ENCODE results near the gene HIGD1B. TPM values are rescaled to one million over a fixed set of nuclear protein-coding genes. Genes with fewer than 3 reads are reported as not detected.

Gene HIGD1B
- total and polyA plus RNA-seq, 2 of the 4 experiments (the other 2 are of a cell fraction), result not detected

DNA sequence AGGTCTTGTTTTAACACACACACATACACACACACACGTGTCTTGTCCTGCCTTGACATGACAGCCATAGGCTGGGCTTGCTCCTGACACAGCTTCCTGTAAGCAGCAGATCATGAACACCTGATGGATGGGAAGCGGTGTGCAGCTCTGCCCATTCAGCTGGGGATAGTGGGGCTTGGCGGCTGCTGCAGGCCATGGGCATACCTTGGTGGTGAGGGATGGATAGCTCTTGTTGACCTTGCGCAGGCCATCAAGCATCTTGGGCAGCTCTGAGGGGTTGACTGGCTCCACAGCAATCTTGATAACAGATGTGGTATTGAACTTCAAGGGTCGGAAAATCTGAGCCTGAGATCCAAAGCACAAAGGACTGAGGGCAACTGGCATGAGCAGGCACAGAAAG, 12.0 kb downstream of the HIGD1B start:
- no peak overlapping the region for H3K27ac ChIP-seq (ENCODE audit: insufficient read depth, low read length)
- no peak overlapping the region for H2BK15ac ChIP-seq (ENCODE audit: low read depth, low read length)
- H2BK5ac ChIP-seq (ENCODE audit: low read depth, low read length, poor library complexity, severe bottlenecking), result no peak overlapping the region
- no peak overlapping the region for H2AK9ac ChIP-seq (replicated peaks; ENCODE audit: low read depth, low read length, poor library complexity)
- H3K79me1 ChIP-seq (ENCODE audit: low read depth in 1 of 2, low read length in 2 of 2), result peaks cover 5% of the 10 kb centered on the region in 2 experiments; a peak in 2 of 4 replicates
- no TSS peak for BruUV-seq (replicated peaks)
- dilution Hi-C loops (cut with HindIII; ENCODE audit: low sequenced_read_pairs, unreplicated experiment), result no loop called here
- H2AFZ ChIP-seq (replicated peaks; ENCODE audit: low read length, poor library complexity), result no peak overlapping the region
- TF ChIP-seq SMC3 (IDR thresholded peaks at IDR 0.05; ENCODE audit: low read depth, low read length) (no peak), MAZ (IDR thresholded peaks at IDR 0.05; ENCODE audit: borderline replicate concordance, low read depth, low read length) (no peak), CEBPB (IDR thresholded peaks at IDR 0.05; ENCODE audit: low read depth, low read length) (no peak), NFE2L2 (IDR thresholded peaks at IDR 0.05; ENCODE audit: low read depth, low read length) (no peak), POLR2A (IDR thresholded peaks at IDR 0.05; ENCODE audit: low read depth, low read length) (no peak), MXI1 (IDR thresholded peaks at IDR 0.05; ENCODE audit: borderline replicate concordance, low read depth, low read length) (no peak), RFX5 (IDR thresholded peaks at IDR 0.05; ENCODE audit: low read depth, low read length) (no peak), RAD21 (IDR thresholded peaks at IDR 0.05; ENCODE audit: low read length) (no peak), MAFK (IDR thresholded peaks at IDR 0.05; ENCODE audit: low read depth, low read length) (no peak), BHLHE40 (IDR thresholded peaks at IDR 0.05; ENCODE audit: low read depth, low read length) (no peak)
- TF ChIP-seq, protein P1, sequence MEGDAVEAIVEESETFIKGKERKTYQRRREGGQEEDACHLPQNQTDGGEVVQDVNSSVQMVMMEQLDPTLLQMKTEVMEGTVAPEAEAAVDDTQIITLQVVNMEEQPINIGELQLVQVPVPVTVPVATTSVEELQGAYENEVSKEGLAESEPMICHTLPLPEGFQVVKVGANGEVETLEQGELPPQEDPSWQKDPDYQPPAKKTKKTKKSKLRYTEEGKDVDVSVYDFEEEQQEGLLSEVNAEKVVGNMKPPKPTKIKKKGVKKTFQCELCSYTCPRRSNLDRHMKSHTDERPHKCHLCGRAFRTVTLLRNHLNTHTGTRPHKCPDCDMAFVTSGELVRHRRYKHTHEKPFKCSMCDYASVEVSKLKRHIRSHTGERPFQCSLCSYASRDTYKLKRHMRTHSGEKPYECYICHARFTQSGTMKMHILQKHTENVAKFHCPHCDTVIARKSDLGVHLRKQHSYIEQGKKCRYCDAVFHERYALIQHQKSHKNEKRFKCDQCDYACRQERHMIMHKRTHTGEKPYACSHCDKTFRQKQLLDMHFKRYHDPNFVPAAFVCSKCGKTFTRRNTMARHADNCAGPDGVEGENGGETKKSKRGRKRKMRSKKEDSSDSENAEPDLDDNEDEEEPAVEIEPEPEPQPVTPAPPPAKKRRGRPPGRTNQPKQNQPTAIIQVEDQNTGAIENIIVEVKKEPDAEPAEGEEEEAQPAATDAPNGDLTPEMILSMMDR (conservative IDR thresholded peaks at IDR 0.05; ENCODE audit: low read depth, low read length), result no peak
- TF ChIP-seq, protein P2, sequence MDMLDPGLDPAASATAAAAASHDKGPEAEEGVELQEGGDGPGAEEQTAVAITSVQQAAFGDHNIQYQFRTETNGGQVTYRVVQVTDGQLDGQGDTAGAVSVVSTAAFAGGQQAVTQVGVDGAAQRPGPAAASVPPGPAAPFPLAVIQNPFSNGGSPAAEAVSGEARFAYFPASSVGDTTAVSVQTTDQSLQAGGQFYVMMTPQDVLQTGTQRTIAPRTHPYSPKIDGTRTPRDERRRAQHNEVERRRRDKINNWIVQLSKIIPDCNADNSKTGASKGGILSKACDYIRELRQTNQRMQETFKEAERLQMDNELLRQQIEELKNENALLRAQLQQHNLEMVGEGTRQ (IDR thresholded peaks at IDR 0.05; ENCODE audit: low read depth, low read length), result no peak
- TF ChIP-seq, protein P3, sequence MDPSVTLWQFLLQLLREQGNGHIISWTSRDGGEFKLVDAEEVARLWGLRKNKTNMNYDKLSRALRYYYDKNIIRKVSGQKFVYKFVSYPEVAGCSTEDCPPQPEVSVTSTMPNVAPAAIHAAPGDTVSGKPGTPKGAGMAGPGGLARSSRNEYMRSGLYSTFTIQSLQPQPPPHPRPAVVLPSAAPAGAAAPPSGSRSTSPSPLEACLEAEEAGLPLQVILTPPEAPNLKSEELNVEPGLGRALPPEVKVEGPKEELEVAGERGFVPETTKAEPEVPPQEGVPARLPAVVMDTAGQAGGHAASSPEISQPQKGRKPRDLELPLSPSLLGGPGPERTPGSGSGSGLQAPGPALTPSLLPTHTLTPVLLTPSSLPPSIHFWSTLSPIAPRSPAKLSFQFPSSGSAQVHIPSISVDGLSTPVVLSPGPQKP (IDR thresholded peaks at IDR 0.05; ENCODE audit: borderline replicate concordance, low read depth, low read length), result no peak
- H4K8ac ChIP-seq (ENCODE audit: low read depth in 2 of 2, low read length in 2 of 2), result no peak overlapping the region
- no peak overlapping the region for H3K9ac ChIP-seq (ENCODE audit: low read depth, low read length)
- no peak overlapping the region for H3K18ac ChIP-seq (ENCODE audit: low read depth, low read length)
- ChIA-PET CTCF (interaction anchor here (1.2 to 1.6 kb wide), 2 partner anchors 15 to 80 kb away, joined by 3 to 5 read pairs; no protein-coding TSS in a partner anchor), POLR2A (ENCODE audit: unreplicated experiment) (no interaction called here)
- in situ Hi-C loops (cut with MboI; ENCODE audit: low sequenced_read_pairs), result loop anchor here (5.0 kb wide), 1 partner anchor 77 kb away; no protein-coding TSS in a partner anchor
- no peak overlapping the region for H3K4ac ChIP-seq (ENCODE audit: low read depth, low read length)
- intact Hi-C loops (cut with micrococcal nuclease), result no loop called here
- H3K27me3 ChIP-seq (ENCODE audit: control insufficient read depth, insufficient read depth, low read length), result no peaks in the 10 kb centered on the region
- H3K36me3 ChIP-seq (ENCODE audit: control insufficient read depth, insufficient read depth, low read length), result peaks cover 71% of the 10 kb centered on the region
- no peak for ATAC-seq (ENCODE audit: low read depth)
- no peak overlapping the region for H3K56ac ChIP-seq (ENCODE audit: extremely low read depth, insufficient read depth, low read length)
- no peaks in the 10 kb centered on the region for H4K20me1 ChIP-seq (ENCODE audit: insufficient read depth, low read length)
- H2BK120ac ChIP-seq (ENCODE audit: low read depth, low read length), result no peak overlapping the region
- H3K9me1 ChIP-seq (ENCODE audit: insufficient read depth, low read length), result peaks cover 4% of the 10 kb centered on the region; the same call in 1 of the 2 replicates
- no peak overlapping the region for H4K91ac ChIP-seq (ENCODE audit: insufficient read depth, low read depth, low read length)
- H3K14ac ChIP-seq (replicated peaks; ENCODE audit: low read depth, low read length), result no peak overlapping the region
- DNase-seq, result no peak
- H3K4me2 ChIP-seq (ENCODE audit: low read depth, low read length), result no peak overlapping the region
- no peak overlapping the region for H2AK5ac ChIP-seq (ENCODE audit: low read depth, low read length)
- H3K9me3 ChIP-seq (ENCODE audit: control insufficient read depth, insufficient read depth, low read length), result no peaks in the 10 kb centered on the region
- no peak overlapping the region for H4K5ac ChIP-seq (ENCODE audit: low read depth, low read length)
- H3K4me3 ChIP-seq (ENCODE audit: insufficient read depth, low read depth, low read length), result no peak overlapping the region
- no peak overlapping the region for H2BK20ac ChIP-seq (ENCODE audit: low read depth, low read length)
- H3K4me1 ChIP-seq (ENCODE audit: control insufficient read depth, insufficient read depth, low read length), result no peaks in the 10 kb centered on the region
- no peak overlapping the region for H3K23ac ChIP-seq (ENCODE audit: low read depth, low read length)
- WGBS, 2 experiments (ENCODE audit: extremely low coverage in 2 of 2, insufficient read length in 1 of 2), result 96% methylated on average over 4 of the region's 5 CpGs; no CpG with 5 or more reads in 1 of the 2 experiments

Measured in IMR-90 (cell line).